GM21367 (cell line): Measurements from ENCODE around the gene PGA5.
"Not testable (repeated sequence)": the region's sequence is repeated elsewhere in the genome, so short reads cannot be mapped to it uniquely, and the experiment has no call there.

Experiments
- ATAC-seq: cut with Tn5 transposase; IDR thresholded peaks from one replicate; pipeline ENCODE4 v1.9.1; 2021; ENCODE audit not compliant: unreplicated experiment

The PGA5 gene

DNA sequence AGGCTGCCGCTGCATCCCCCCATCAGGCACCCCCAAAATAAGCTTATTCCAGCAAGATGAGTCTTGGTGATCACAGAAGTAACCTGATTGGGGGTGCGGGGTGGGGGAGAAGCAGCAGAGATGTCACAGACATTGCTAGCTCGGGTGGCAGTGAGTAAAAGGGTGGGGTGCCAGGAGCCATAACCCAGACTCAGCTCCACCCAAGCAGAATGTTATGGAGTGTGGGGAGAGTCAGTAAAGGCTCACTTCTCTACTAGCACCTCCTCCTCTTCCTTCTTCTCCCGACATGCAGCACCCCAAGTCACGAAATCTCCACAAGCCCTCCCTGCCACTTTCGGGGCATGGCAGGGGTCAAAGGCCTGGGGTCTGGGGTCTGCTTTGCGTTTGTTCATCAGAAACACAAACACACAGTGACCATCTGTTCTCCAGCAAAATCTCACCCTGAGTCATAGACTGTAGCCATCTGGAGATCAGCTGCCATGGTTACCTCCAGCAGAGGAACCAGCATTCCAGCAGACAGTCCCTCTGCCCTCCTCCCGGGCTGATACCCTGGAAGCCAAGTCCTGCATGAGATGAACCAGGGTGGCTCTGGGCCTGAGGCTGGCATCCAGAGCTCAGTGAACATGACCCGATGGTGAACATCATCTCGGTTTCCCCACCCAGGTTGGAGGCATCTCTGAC is 14.4 kb upstream of the PGA5 start:
- not testable (repeated sequence) for ATAC-seq

DNA sequence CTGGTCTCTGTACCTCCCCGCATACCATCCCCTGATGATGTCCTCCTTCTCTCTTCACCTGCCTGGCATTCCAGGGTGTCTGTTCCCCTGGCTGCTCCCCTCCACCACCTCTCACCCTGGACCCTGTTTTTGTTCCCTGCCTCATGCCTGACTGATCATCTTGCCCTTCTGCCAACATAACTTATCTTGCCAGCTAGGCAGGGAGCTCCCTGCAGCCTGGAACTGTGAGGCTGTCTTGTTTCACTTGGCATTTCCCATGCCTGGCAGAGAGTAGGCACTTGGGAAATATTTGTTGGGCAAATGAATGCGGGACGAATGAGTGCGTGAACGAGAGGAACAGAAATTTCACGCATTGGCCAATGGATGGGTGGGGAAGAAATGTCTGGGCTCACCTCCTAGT is 11.5 kb upstream of the PGA5 start:
- not testable (repeated sequence) for ATAC-seq

DNA sequence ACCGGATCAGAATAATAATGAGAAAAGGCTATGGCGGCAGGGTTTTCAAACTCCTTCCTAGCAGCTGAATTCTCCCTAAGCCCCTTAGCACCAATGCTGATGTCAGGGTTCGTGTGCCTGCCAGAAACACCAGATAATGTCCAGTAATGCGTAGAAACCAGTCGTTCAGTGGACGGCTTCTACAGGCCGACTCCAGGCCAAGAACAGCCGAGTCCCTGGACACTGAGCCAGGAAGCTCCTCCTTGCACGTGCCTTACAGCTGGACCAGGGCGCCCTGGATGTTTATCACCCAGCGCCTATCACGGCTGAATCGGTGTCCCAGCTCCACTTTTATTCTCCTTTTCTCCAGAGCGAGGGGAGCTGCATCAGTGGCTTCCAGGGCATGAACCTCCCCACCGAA is 9.9 kb upstream of the PGA5 start:
- ATAC-seq: not testable (repeated sequence)

DNA sequence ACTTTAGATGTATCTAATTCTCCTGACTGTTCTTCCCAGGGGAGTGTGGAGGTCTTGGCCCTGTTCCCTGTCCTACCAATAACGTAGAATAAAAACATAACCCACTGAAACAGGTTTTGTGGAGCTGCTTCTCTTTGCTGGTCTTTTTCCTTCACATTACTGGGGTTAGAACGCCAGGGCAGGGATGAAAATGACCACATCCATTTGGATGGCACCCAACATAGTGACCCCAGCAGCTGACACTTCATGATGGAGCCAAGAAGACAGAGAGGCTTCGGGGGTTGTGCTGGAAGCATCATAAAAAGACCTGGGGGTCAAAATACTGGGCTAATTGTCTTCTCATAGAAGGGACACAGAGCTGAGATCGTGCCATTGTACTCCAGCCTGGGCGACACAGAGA is 9.4 kb upstream of the PGA5 start:
- not testable (repeated sequence) for ATAC-seq

DNA sequence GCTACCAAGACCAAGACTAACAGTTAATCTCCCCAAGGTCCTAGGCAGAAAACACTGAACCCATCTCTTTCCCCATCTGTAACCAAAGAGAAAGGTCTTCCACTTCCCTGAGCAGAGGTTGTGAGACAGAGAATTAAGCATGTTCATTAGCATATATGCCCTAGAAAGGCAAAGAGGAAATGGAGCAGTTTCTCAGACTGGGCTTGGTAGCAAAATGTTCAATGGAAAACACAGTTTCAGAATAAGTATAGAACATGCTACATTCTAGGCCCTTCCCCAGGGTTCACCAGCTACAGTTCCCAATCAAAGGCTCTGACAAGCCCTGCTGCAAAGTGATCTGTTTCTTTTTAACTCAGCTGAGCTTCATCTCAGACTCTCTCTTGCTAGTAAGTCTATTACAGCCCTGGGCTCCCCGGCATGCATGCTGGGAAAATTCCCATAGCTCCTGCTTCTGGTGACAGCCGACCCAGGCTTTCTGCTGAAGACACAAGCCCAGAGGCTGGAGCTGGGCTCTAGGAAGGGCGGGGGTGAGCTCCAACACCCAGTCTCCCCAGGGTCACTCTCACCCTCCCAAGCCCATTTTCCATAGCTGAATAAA is 8.3 kb upstream of the PGA5 start:
- not testable (repeated sequence) for ATAC-seq

DNA sequence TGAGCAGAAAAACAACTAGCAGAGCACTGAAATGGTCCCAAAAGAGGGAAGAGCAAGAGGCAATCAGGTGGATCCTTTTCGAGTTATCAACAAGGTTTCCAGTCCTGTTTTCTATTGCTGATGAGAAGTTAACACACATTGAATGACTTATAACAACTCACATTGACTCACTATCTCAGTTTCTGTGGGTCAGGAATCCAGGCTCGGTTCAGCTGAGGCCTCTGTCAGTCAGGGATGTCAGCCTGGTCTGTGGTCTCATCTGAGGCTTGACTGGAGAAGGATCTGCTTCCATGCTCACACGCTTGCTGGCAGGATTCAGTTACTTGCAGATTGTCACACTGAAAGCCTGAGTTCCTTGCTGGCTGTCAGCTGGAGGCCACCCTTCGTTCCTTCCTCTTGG is 3.8 kb upstream of the PGA5 start:
- ATAC-seq: not testable (repeated sequence)

DNA sequence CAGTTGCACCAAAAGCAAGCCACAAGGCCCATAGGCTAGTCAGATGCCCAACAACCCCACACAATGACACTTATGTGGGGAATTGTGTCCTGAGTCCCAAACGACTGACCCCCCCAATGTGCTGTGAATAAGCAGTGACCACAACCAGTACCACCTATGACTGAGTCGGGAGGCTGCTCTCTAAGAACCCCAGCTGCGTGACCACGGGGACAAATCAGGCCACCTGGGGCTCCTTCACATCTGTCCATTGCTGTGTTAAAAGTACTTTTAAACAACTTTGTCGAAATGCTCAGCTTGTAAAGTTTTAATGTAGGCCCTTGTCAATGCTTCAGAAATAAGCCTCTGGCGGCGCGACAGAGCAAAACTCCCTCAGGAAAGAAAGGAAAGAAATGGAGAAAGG is 687 bp upstream of the PGA5 start:
- not testable (repeated sequence) for ATAC-seq

DNA sequence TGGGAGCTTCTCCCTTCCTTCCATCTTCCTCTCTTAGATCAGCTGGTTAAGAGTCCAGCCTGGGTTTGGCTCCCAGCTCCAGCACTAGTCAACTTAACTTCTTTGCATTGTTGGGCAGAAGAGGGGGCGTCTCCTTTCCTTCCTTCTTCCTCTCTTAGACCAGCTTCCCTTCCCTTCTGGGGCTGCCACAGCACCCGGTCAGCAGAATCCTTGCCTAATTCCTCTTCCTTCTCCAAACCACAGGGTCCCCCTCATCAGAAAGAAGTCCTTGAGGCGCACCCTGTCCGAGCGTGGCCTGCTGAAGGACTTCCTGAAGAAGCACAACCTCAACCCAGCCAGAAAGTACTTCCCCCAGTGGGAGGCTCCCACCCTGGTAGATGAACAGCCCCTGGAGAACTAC is 551 bp downstream of the PGA5 start:
- ATAC-seq: not testable (repeated sequence)

DNA sequence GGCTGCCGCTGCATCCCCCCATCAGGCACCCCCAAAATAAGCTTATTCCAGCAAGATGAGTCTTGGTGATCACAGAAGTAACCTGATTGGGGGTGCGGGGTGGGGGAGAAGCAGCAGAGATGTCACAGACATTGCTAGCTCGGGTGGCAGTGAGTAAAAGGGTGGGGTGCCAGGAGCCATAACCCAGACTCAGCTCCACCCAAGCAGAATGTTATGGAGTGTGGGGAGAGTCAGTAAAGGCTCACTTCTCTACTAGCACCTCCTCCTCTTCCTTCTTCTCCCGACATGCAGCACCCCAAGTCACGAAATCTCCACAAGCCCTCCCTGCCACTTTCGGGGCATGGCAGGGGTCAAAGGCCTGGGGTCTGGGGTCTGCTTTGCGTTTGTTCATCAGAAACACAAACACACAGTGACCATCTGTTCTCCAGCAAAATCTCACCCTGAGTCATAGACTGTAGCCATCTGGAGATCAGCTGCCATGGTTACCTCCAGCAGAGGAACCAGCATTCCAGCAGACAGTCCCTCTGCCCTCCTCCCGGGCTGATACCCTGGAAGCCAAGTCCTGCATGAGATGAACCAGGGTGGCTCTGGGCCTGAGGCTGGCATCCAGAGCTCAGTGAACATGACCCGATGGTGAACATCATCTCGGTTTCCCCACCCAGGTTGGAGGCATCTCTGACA is 4.4 kb downstream of the PGA5 start:
- ATAC-seq: not testable (repeated sequence)

DNA sequence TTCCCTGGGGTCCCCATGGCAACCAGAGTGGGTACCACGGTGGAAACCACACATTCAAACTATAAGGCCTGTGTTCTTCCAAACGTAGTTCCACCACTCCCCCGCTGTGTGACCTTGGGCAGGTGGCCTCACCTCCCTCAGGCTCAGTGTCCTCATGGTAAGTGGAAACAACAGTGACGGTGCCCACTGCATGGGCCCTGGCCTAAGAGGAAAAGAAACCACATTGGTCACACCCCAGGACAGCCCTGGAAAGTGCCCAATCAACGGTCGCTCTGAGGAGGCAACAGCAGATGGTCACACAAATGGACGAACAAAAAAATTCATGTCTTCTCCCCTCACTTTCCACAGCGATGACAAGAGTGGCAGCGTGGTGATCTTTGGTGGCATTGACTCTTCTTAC is 7.1 kb downstream of the PGA5 start:
- ATAC-seq: not testable (repeated sequence)

DNA sequence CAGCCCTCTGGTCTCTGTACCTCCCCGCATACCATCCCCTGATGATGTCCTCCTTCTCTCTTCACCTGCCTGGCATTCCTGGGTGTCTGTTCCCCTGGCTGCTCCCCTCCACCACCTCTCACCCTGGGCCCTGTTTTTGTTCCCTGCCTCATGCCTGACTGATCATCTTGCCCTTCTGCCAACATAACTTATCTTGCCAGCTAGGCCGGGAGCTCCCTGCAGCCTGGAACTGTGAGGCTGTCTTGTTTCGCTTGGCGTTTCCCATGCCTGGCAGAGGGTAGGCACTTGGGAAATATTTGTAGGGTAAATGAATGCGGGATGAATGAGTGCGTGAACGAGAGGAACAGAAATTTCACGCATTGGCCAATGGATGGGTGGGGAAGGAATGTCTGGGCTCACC is 8.2 kb downstream of the PGA5 start:
- not testable (repeated sequence) for ATAC-seq

DNA sequence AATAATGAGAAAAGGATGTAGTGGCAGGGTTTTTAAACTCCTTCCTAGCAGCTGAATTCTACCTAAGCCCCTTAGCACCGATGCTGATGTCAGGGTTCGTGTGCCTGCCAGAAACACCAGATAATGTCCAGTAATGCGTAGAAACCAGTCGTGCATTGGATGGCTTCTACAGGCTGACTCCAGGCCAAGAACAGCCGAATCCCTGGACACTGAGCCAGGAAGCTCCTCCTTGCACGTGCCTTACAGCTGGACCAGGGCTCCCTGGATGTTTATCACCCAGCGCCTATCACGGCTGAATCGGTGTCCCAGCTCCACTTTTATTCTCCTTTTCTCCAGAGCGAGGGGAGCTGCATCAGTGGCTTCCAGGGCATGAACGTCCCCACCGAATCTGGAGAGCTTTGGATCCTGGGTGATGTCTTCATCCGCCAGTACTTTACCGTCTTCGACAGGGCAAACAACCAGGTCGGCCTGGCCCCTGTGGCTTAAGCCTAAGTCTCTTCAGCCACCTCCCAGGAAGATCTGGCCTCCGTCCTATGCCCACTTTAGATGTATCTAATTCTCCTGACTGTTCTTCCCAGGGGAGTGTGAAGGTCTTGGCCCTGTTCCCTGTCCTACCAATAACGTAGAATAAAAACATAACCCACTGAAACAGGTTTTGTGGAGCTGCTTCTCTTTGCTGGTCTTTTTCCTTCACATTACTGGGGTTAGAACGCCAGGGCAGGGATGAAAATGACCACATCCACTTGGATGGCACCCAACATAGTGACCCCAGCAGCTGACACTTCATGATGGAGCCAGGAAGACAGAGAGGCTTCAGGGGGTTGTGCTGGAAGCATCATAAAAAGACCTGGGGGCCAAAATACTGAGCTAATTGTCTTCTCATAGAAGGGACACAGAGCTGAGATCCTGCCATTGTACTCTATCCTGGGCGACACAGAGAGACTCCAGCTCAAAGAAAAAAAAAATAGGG is 10.1 kb downstream of the PGA5 start:
- ATAC-seq: not testable (repeated sequence)

DNA sequence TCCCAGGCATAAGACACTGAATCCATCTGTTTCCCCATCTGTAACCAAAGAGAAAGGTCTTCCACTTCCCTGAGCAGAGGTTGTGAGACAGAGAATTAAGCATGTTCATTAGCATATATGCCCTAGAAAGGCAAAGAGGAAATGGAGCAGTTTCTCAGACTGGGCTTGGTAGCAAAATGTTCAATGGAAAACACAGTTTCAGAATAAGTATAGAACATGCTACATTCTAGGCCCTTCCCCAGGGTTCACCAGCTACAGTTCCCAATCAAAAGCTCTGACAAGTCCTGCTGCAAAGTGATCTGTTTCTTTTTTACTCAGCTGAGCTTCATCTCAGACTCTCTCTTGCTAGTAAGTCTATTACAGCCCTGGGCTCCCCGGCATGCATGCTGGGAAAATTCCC is 11.4 kb downstream of the PGA5 start:
- not testable (repeated sequence) for ATAC-seq

DNA sequence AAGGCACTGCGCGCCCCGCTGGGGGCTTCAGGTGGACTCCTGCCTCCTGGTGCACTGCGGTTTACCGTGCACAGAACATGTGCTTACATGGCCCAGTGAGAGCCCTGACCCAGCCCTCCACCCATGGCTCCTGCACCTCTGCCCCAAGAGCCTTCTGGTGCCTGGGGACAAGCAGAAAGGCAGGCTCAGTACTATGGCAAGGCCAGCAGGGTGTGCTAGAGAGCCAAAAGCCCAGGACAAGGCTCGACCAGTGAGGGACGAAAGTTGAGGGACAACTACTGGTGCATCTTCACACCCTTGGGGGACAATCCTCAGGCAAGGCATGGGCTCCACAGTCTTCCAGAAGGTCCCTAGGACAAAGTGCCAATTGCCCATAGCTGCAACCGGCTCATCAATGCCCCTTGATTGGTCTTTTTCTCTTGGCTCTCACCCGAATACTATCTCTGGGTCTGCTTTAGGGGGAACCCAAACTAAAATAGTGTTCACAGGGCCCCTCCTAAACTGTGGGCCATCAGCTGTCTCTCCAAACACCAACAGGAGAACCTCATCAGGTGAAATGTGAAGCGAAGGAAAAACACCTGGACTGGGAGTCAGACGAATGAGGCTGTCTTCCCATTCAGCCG is 13.5 kb downstream of the PGA5 start:
- ATAC-seq: peak; percentile 55

DNA sequence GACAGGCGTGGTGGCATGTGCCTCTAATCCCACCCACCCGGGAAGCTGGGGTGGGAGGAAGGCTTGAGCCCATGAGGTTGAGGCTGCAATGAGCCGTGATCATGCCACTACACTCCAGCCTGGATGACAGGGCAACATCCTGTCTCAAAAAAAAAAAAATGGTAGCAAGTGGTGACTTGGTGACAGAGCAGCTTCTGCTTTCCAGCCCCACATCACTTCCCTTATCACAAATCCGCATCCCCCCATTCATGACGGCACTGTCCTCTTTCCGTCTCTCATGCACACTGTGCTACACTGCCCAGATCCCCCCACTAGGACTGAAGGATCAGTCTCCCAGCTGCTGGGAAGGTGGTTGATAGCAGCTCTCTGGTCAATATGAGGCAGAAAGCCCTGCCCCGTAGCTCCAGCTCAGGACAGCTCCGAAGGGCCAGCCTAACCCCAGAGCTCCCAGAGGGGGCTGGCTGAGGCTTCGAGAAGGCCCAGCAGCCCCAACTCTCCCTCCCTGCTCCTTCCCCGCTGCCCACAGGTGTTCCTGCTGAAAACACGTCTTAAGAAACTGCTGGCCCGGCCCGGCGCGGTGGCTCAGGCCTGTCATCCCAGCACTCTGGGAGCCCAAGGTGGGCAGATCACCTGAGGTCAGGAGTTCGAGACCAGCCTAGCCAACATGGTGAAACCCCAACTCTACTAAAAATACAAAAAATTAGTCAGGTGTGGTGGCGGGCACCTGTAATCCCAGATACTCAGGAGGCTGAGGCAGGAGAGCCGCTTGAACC is 15.9 kb downstream of the PGA5 start:
- ATAC-seq: no peak

DNA sequence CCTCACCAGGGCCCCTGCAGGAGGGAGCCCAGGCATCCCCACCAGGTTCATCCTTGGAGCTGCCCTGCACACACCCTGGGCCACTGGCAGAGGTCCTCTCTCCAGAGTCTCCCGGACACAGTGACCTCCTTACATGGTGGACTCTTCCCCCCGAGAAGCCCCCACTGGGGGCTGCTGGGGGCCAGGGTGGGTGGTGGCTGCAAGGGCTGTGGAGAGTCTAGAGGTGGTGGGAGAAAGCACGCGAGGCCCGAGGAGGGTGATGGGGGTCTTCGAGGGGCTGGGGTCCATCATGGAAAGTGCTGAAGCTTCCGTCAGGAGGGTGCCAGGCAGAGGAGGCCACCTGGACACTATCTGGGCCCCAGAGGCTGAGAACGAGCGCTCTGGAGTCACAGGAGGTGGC is 17.6 kb downstream of the PGA5 start:
- no peak for ATAC-seq

DNA sequence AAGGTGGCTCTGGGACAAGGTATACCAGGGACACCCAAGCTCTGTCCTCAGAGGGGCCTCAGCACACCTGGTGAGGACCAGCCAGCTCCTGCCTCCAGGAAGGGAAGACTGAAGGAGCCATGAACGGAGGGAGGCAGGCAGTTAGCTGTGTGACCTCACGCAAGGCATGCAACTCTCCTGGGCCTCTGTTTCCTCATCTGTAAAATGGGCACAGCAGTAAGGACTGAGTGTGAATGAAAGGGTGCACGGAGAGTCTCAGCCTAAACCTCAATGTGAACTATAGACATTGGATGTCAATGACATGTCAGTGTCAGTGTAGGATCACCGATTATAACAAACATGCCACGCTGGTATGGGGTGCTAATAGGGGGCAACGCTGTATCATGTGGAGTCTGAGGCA is 18.4 kb downstream of the PGA5 start:
- ATAC-seq: no peak

DNA sequence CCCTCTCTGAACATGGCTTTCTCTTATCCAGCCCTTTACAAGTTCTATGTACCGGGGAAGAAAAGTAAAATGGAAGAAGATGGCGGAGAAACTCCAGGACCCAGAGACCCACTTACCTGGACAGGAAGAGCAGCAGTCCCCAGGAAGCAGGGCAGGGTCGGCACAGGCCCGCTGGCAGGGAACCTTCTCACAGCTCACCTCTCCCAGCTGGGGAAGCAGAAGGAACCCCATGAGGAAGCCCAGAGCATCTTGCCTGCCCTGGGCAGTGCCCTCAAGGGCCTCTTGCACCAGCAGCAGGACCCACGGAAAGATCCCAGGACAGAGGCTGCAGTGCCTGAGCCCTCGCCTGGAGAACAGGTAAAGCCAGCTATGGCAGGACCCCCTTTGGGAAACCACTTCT is 23.4 kb downstream of the PGA5 start:
- ATAC-seq: no peak

DNA sequence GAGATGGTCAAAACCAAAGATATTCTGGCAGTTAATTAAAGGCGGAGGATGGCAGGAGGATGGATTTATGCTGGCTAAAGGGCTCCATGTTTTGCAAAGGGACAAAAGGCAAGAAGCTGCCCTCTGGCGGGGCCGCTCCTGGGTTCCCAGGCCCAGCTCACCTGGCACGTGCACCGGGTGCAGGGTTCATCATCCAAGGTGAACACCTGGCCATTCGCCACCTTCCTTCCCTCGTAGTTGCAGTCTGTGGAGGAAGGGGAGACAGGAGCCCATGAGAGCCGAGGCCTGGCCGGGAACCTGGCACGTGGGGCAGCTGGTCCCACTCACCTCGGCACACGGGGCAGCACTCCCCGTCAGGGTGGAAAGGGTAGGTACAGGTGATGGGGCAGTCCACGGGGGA is 23.8 kb downstream of the PGA5 start:
- ATAC-seq: no peak

DNA sequence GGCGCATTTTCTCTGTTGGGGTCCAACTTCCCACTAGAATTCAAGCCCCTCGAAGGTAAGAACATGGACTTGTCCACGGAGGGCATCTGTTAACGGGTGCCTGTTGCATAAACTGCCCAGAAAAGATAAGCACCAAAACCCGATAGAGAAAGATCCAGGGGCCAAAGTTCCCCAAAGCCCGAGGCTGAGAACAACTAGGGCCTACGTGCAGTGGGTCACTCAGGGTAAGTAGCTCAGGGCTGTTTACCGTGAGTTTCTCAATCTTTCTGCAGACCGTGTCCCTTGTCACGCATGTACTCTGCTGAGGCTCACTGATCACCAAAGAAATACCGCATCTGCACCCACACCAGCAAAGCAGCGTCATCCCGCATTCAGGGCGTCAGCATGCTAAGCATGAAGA is 24.4 kb downstream of the PGA5 start:
- no peak for ATAC-seq
